Measurements from ENCODE around the gene GLRX.

The GLRX gene

DNA sequence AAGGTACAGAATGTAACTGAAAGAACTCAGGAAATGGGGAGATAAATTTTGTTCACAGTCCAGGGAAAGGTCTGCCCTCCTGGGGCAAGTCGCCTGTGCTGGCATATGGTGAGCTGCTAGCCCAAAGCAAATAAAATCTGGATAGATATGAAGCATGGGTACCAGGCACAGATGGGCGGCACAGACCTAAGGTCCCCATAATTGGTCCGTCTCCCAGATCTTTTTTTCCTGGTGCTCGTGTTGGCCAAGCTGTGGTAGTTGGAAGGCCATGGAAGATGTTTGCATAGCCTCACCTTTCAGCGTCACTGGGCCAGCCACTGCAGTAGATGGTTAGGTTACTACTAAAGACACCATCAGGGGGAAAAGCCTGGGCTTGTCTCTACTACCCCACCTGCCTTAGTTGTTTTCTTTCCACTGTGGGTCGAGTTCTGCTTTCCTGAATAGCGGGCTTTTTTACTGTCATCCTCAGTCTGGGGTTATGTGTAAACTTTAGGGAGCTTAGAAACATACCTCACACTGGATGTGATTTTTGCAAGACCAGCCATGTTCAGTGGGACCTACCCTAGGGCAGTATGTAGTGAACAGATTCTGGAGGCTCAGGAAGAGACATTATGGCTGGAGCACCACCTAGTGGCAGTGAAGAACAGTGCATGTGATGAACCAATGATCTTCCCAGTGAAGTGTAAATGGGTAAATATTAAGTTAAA is 24.2 kb upstream of the GLRX start:
- peak in 1 of 2 experiments; percentile 43 for DNase-seq (ENCODE audit: low read depth in 1 of 2, low spot score in 1 of 2)
- H3K27me3 ChIP-seq (ENCODE audit: insufficient read depth, poor library complexity, severe bottlenecking), result no peaks in the 10 kb centered on the region
- TF ChIP-seq, protein P1, sequence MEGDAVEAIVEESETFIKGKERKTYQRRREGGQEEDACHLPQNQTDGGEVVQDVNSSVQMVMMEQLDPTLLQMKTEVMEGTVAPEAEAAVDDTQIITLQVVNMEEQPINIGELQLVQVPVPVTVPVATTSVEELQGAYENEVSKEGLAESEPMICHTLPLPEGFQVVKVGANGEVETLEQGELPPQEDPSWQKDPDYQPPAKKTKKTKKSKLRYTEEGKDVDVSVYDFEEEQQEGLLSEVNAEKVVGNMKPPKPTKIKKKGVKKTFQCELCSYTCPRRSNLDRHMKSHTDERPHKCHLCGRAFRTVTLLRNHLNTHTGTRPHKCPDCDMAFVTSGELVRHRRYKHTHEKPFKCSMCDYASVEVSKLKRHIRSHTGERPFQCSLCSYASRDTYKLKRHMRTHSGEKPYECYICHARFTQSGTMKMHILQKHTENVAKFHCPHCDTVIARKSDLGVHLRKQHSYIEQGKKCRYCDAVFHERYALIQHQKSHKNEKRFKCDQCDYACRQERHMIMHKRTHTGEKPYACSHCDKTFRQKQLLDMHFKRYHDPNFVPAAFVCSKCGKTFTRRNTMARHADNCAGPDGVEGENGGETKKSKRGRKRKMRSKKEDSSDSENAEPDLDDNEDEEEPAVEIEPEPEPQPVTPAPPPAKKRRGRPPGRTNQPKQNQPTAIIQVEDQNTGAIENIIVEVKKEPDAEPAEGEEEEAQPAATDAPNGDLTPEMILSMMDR (IDR thresholded peaks at IDR 0.05; ENCODE audit: insufficient read depth, low read length), result peak; percentile 51
- TF ChIP-seq GABPA (IDR thresholded peaks at IDR 0.05; ENCODE audit: low read depth), result no peak
- TF ChIP-seq, protein P2, sequence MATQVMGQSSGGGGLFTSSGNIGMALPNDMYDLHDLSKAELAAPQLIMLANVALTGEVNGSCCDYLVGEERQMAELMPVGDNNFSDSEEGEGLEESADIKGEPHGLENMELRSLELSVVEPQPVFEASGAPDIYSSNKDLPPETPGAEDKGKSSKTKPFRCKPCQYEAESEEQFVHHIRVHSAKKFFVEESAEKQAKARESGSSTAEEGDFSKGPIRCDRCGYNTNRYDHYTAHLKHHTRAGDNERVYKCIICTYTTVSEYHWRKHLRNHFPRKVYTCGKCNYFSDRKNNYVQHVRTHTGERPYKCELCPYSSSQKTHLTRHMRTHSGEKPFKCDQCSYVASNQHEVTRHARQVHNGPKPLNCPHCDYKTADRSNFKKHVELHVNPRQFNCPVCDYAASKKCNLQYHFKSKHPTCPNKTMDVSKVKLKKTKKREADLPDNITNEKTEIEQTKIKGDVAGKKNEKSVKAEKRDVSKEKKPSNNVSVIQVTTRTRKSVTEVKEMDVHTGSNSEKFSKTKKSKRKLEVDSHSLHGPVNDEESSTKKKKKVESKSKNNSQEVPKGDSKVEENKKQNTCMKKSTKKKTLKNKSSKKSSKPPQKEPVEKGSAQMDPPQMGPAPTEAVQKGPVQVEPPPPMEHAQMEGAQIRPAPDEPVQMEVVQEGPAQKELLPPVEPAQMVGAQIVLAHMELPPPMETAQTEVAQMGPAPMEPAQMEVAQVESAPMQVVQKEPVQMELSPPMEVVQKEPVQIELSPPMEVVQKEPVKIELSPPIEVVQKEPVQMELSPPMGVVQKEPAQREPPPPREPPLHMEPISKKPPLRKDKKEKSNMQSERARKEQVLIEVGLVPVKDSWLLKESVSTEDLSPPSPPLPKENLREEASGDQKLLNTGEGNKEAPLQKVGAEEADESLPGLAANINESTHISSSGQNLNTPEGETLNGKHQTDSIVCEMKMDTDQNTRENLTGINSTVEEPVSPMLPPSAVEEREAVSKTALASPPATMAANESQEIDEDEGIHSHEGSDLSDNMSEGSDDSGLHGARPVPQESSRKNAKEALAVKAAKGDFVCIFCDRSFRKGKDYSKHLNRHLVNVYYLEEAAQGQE (IDR thresholded peaks at IDR 0.05; ENCODE audit: insufficient replicate concordance, low read depth), result no peak
- no peak overlapping the region for H3K27ac ChIP-seq (replicated peaks)
- no peak overlapping the region for H3K4me3 ChIP-seq (replicated peaks; ENCODE audit: insufficient read depth, low read length)

- Histone ChIP-seq H3K27ac (replicated peaks) (no peak overlapping the region), H3K27me3 (ENCODE audit: insufficient read depth, poor library complexity, severe bottlenecking) (no peaks in the 10 kb centered on the region), H3K4me3 (replicated peaks; ENCODE audit: insufficient read depth, low read length) (no peak overlapping the region)
- TF ChIP-seq, protein P2 (IDR thresholded peaks at IDR 0.05; ENCODE audit: insufficient replicate concordance, low read depth), result no peak
- no peak for TF ChIP-seq SPI1 (IDR thresholded peaks at IDR 0.05; ENCODE audit: borderline replicate concordance, low read depth)
- TF ChIP-seq POLR2AphosphoS5 (IDR thresholded peaks at IDR 0.05; ENCODE audit: low read depth), result no peak
- TF ChIP-seq GABPA (IDR thresholded peaks at IDR 0.05; ENCODE audit: low read depth), result no peak
- TF ChIP-seq, protein P1 (IDR thresholded peaks at IDR 0.05; ENCODE audit: insufficient read depth, low read length), result no peak
- no peak for DNase-seq (ENCODE audit: low read depth in 1 of 2, low spot score in 1 of 2)
These were observed 22.9 kb upstream of the GLRX start for GRCh38 chr5:95845391-95845790.

DNA sequence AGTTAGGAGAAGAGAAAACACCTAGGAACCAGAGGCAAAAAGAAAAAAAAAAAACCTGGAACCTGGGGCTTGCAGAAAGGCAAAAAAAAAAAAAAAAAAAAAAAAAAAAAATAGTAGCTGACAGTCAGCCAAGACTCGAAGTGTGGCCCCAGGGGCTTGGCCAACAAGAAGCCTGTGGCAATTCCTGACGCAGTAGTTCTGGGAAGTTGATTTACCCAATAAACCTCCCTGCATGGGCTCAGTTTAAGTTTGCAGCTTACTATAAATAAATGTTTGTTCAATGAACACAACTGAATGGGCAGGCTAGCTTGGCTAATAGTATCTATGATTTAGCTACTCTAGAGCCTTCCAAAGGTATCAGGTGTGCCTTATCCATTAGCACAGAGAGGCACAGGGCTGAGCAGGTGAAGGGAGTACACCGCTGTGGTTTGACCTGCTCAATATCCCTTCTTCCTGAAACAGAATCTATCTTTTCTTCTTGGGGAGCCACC is 21.3 kb upstream of the GLRX start:
- no peaks in the 10 kb centered on the region for H3K27me3 ChIP-seq (ENCODE audit: insufficient read depth, poor library complexity, severe bottlenecking)
- no peak overlapping the region for H3K4me3 ChIP-seq (replicated peaks; ENCODE audit: insufficient read depth, low read length)
- peak overlapping the region; percentile 63 for H3K27ac ChIP-seq (replicated peaks)
- peak in 1 of 2 experiments; percentile 53 for DNase-seq (ENCODE audit: low read depth in 1 of 2, low spot score in 1 of 2)
- TF ChIP-seq SPI1 (IDR thresholded peaks at IDR 0.05; ENCODE audit: borderline replicate concordance, low read depth) (no peak), POLR2AphosphoS5 (IDR thresholded peaks at IDR 0.05; ENCODE audit: low read depth) (no peak)

DNA sequence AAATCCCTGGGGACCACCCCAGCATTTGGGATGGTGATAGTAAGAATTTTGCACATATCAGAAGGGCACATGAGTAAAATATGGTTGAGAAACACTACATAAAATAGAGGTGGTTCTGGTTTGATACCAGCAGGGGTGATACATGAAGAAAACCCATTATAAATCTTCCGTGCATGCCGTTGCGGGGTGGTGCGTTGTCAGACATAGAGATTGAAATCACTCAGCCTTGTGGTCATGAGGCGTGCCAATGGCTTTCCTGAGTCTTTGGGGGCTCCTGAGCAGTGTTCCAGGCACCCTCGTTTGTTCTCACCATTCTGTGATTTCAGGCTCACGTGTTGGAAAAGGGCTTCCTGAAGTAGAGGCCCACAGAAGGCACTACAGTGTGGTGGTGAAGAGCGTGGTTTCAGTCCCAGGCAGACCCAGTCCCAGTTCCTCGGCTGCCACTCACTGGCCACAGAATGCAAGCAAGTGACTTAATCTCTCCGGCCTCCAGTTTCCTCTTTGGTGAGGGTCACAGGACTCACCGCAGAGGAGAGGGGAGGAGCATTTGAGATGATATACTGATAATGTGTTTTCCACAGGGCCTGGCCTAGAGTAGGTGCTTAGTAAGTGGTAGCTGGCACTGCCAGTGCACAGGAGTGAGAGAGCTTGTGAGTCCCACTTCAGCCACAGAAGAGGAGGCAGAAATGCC is 20.5 kb upstream of the GLRX start:
- TF ChIP-seq, protein P1 (IDR thresholded peaks at IDR 0.05; ENCODE audit: insufficient read depth, low read length), result no peak
- TF ChIP-seq POLR2AphosphoS5 (IDR thresholded peaks at IDR 0.05; ENCODE audit: low read depth), result peak; percentile 55
- TF ChIP-seq GABPA (IDR thresholded peaks at IDR 0.05; ENCODE audit: low read depth), result no peak
- TF ChIP-seq, protein P2 (IDR thresholded peaks at IDR 0.05; ENCODE audit: insufficient replicate concordance, low read depth), result no peak
- Histone ChIP-seq H3K4me3 (replicated peaks; ENCODE audit: insufficient read depth, low read length) (no peak overlapping the region), H3K27me3 (ENCODE audit: insufficient read depth, poor library complexity, severe bottlenecking) (no peaks in the 10 kb centered on the region), H3K27ac (replicated peaks) (peak overlapping the region; percentile 63)
- peak in 1 of 2 experiments; percentile 92 for DNase-seq (ENCODE audit: low read depth in 1 of 2, low spot score in 1 of 2)
